ENCODE data around the gene BRI3. TPM values are rescaled to one million over a fixed set of nuclear protein-coding genes. Genes with fewer than 3 reads are reported as not detected.

Gene BRI3
- total and polyA plus RNA-seq, 2 donors (not counting 1 experiment from before 2014, with no cell fraction given): 104 to 172 TPM

- H3K4me3 ChIP-seq (replicated peaks in 1 of 4; ENCODE audit: control extremely low read depth in 1 of 4, insufficient read depth in 1 of 4, low read depth in 3 of 4, low read length in 4 of 4): no peak overlapping the region
- TF ChIP-seq, protein P1, sequence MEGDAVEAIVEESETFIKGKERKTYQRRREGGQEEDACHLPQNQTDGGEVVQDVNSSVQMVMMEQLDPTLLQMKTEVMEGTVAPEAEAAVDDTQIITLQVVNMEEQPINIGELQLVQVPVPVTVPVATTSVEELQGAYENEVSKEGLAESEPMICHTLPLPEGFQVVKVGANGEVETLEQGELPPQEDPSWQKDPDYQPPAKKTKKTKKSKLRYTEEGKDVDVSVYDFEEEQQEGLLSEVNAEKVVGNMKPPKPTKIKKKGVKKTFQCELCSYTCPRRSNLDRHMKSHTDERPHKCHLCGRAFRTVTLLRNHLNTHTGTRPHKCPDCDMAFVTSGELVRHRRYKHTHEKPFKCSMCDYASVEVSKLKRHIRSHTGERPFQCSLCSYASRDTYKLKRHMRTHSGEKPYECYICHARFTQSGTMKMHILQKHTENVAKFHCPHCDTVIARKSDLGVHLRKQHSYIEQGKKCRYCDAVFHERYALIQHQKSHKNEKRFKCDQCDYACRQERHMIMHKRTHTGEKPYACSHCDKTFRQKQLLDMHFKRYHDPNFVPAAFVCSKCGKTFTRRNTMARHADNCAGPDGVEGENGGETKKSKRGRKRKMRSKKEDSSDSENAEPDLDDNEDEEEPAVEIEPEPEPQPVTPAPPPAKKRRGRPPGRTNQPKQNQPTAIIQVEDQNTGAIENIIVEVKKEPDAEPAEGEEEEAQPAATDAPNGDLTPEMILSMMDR (conservative IDR thresholded peaks at IDR 0.05 in 1 of 2, IDR thresholded peaks at IDR 0.05 in 1 of 2; ENCODE audit: low read depth in 1 of 2, low read length in 2 of 2): no peak
- TF ChIP-seq EZH2 (IDR thresholded peaks at IDR 0.05; ENCODE audit: low read length, missing control alignments): no peak
- no peak overlapping the region for H3K9ac ChIP-seq (ENCODE audit: insufficient read depth, low read length)
- H2AFZ ChIP-seq (ENCODE audit: low read length): no peak overlapping the region
- no peaks in the 10 kb centered on the region for H3K27me3 ChIP-seq (ENCODE audit: control insufficient read depth, insufficient read depth, low read length)
- no peaks in the 10 kb centered on the region for H3K79me2 ChIP-seq (ENCODE audit: control insufficient read depth, insufficient read depth, low read length)
- H3K27ac ChIP-seq (ENCODE audit: insufficient read depth, low read length): no peak overlapping the region
- H3K4me2 ChIP-seq (ENCODE audit: extremely low read depth, insufficient read depth, low read length): no peak overlapping the region
- H4K20me1 ChIP-seq (ENCODE audit: control insufficient read depth, extremely low read depth, insufficient read depth, low read length): no peaks in the 10 kb centered on the region
- H3K4me1 ChIP-seq (ENCODE audit: control insufficient read depth, extremely low read depth, insufficient read depth, low read length): no peaks in the 10 kb centered on the region
- no peaks in the 10 kb centered on the region for H3K9me3 ChIP-seq (ENCODE audit: control insufficient read depth, insufficient read depth, low read depth, low read length)
- DNase-seq (ENCODE audit: low read depth in 2 of 2): no peak
- H3K36me3 ChIP-seq (ENCODE audit: control insufficient read depth, insufficient read depth, low read length): peaks cover 11% of the 10 kb centered on the region
Measured at GRCh38 chr7:98242934-98243333, 38.6 kb upstream of the BRI3 start.

GRCh38 chr7:98244871-98245270, 36.6 kb upstream of the BRI3 start:
- Histone ChIP-seq H3K27ac (ENCODE audit: insufficient read depth, low read length) (no peak overlapping the region), H3K36me3 (ENCODE audit: control insufficient read depth, insufficient read depth, low read length) (peaks cover 4% of the 10 kb centered on the region), H3K27me3 (ENCODE audit: control insufficient read depth, insufficient read depth, low read length) (no peaks in the 10 kb centered on the region), H3K4me3 (replicated peaks in 1 of 4; ENCODE audit: control extremely low read depth in 1 of 4, insufficient read depth in 1 of 4, low read depth in 3 of 4, low read length in 4 of 4) (no peak overlapping the region), H3K9me3 (ENCODE audit: control insufficient read depth, insufficient read depth, low read depth, low read length) (no peaks in the 10 kb centered on the region), H3K79me2 (ENCODE audit: control insufficient read depth, insufficient read depth, low read length) (no peaks in the 10 kb centered on the region), H2AFZ (ENCODE audit: low read length) (no peak overlapping the region), H3K4me1 (ENCODE audit: control insufficient read depth, extremely low read depth, insufficient read depth, low read length) (no peaks in the 10 kb centered on the region), H4K20me1 (ENCODE audit: control insufficient read depth, extremely low read depth, insufficient read depth, low read length) (no peaks in the 10 kb centered on the region), H3K9ac (ENCODE audit: insufficient read depth, low read length) (no peak overlapping the region), H3K4me2 (ENCODE audit: extremely low read depth, insufficient read depth, low read length) (no peak overlapping the region)
- no peak for DNase-seq (ENCODE audit: low read depth in 2 of 2)
- no peak for TF ChIP-seq EZH2 (IDR thresholded peaks at IDR 0.05; ENCODE audit: low read length, missing control alignments)
- TF ChIP-seq, protein P1 (conservative IDR thresholded peaks at IDR 0.05 in 1 of 2, IDR thresholded peaks at IDR 0.05 in 1 of 2; ENCODE audit: low read depth in 1 of 2, low read length in 2 of 2): no peak

- H3K9me3 ChIP-seq (ENCODE audit: control insufficient read depth, insufficient read depth, low read depth, low read length): no peaks in the 10 kb centered on the region
- H3K9ac ChIP-seq (ENCODE audit: insufficient read depth, low read length): no peak overlapping the region
- no peaks in the 10 kb centered on the region for H4K20me1 ChIP-seq (ENCODE audit: control insufficient read depth, extremely low read depth, insufficient read depth, low read length)
- no peak for DNase-seq (ENCODE audit: low read depth in 2 of 2)
- H3K79me2 ChIP-seq (ENCODE audit: control insufficient read depth, insufficient read depth, low read length): peaks cover 13% of the 10 kb centered on the region
- H3K4me3 ChIP-seq (replicated peaks in 1 of 4; ENCODE audit: control extremely low read depth in 1 of 4, insufficient read depth in 1 of 4, low read depth in 3 of 4, low read length in 4 of 4): no peak overlapping the region
- no peak overlapping the region for H3K4me2 ChIP-seq (ENCODE audit: extremely low read depth, insufficient read depth, low read length)
- no peak for TF ChIP-seq EZH2 (IDR thresholded peaks at IDR 0.05; ENCODE audit: low read length, missing control alignments)
- TF ChIP-seq, protein P1 (conservative IDR thresholded peaks at IDR 0.05 in 1 of 2, IDR thresholded peaks at IDR 0.05 in 1 of 2; ENCODE audit: low read depth in 1 of 2, low read length in 2 of 2): no peak
- H3K27ac ChIP-seq (ENCODE audit: insufficient read depth, low read length): no peak overlapping the region
- H3K36me3 ChIP-seq (ENCODE audit: control insufficient read depth, insufficient read depth, low read length): peaks cover 2% of the 10 kb centered on the region
- H3K27me3 ChIP-seq (ENCODE audit: control insufficient read depth, insufficient read depth, low read length): no peaks in the 10 kb centered on the region
- H3K4me1 ChIP-seq (ENCODE audit: control insufficient read depth, extremely low read depth, insufficient read depth, low read length): peaks cover 8% of the 10 kb centered on the region
- H2AFZ ChIP-seq (ENCODE audit: low read length): no peak overlapping the region
Measured at GRCh38 chr7:98248156-98248555, 33.3 kb upstream of the BRI3 start.
